ENCODE results near the gene GALNT9. TPM values are rescaled to one million over a fixed set of nuclear protein-coding genes. Genes with fewer than 3 reads are reported as not detected.
"Not testable (repeated sequence)": the region's sequence is repeated elsewhere in the genome, so short reads cannot be mapped to it uniquely, and the experiment has no call there.

The GALNT9 gene
- total RNA-seq = under 0.01 and 0.22 TPM in 2 replicates

DNA sequence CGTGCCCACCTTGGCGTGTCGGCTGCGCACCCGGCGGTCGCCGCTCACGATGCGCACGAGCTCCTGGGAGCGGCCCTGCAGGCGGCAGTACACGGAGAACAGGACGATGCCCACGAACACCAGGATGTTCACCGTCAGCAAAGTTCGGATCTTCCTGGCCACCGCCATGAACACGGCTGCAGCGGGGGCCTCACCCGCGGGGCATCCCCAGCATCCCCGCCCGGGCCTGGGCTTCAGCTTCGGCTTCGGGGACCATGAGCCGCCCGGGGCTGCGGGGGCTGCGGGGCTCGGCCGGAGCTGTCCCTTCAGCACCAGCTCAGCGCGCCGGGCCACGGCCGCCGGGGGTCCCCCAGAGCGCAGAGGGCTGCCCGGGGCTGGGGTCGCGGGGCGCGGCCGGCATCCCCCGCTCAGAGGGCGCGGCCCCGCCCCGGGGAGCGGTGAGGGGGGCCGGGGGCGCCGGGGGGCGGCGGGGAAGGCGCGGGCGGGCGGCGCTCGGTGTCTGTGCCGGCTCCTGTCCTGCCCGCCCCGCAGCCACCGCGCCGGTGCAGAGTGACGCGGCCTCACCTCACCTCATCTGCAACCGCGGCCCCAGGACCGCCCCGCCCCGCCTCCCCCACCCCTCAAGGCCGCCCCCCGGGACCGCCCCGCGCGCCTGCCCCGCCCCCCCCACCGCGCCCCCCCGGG lies at the start of gene GALNT9:
Gene GALNT9, minus strand, starts transcription at position 554 of the 684 bp plus-strand sequence. Its CDS starts 386 bp downstream, at position 168.
- peak; percentile 29 to 54 for DNase-seq (ENCODE audit: low read depth in 2 of 2)

DNA sequence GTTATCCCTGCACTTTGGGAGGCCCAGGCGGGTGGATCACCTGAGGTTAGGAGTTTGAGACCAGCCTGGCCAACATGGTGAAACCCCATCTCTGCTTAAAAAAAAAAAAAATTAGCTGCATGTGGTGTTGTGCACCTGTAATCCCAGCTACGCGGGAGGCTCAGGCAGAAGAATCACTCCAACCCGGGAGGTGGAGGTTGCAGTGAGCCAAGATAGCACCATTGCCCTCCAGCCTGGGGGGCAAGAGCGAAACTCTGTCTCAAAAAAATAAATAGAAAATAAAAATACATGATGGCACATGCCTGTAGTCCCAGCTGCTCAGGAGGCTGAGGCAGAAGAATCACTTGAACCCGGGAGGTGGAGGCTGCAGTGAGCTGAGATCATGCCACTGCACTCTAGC lies 49.7 kb upstream of the GALNT9 start:
- DNase-seq (ENCODE audit: low read depth in 2 of 2) = not testable (repeated sequence)

DNA sequence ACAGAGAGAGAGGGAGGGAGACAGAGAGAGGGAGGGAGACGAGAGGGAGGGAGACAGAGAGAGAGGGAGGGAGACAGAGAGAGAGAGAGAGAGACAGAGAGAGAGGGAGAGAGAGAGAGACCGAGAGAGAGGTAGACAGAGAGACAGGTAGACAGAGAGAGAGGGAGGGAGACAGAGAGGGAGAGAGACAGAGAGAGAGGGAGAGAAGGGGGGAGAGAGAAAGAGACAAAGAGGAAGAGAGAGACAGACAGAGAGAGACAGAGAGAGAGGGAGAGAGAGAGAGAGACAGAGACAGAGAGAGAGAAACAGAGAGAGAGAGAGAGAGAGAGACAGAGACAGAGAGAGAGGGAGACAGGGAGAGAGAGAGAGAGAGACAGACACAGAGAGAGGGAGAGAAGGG lies 47.8 kb upstream of the GALNT9 start:
- no peak for DNase-seq (ENCODE audit: low read depth in 2 of 2)

DNA sequence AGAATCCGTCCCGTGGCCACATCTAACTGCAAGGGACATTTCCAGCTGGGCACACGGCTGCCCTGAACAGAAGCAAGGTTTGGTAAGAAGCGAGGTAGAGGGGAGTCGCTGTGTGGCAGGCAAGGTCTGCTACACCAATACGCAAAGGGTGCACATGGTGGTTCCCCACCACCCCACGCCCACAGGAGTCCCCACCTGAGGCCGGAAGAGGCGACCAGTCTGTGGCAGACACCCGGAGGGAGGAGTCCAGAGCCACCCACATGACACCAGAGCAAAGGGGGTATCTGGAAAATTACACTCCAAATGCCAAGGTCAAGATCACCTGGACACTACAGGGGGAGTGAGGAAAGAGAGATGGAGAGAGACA lies 47.1 kb upstream of the GALNT9 start:
- no peak for DNase-seq (ENCODE audit: low read depth in 2 of 2)

DNA sequence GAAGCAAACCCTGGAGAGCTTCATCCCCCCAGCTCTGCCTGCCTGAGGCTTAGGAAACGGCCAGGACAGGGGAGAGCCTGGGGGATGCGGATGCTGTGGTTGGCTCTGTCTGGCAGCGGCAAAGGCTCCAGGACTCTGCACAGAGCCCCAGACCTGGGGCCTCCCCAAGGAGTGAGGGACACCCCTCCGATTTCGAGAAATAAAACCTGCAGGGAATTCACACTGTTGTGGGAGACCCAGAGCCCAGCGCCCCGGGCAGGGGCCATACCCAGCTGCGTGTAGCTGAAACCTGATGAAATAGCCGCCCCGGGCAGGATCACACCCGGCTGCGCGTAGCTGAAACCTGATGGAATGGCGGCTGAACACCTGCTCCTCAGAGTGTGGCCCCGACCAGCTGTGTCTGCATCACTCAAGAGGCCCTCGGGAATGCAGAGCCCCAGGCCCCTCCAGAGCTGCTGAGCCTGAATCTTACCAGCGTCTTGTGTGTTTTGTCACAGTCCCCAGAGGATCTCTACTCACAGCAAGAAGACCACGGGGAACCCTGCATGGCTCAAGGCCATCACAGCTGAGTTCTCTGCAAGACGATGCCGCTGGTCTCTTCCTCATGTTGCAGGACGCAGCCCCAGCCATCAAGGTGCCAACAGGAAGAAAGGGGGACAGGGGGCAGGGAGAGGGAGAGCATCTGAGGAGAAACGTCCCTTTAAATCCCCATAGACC lies 46.5 kb upstream of the GALNT9 start:
- no peak for DNase-seq (ENCODE audit: low read depth in 2 of 2)

DNA sequence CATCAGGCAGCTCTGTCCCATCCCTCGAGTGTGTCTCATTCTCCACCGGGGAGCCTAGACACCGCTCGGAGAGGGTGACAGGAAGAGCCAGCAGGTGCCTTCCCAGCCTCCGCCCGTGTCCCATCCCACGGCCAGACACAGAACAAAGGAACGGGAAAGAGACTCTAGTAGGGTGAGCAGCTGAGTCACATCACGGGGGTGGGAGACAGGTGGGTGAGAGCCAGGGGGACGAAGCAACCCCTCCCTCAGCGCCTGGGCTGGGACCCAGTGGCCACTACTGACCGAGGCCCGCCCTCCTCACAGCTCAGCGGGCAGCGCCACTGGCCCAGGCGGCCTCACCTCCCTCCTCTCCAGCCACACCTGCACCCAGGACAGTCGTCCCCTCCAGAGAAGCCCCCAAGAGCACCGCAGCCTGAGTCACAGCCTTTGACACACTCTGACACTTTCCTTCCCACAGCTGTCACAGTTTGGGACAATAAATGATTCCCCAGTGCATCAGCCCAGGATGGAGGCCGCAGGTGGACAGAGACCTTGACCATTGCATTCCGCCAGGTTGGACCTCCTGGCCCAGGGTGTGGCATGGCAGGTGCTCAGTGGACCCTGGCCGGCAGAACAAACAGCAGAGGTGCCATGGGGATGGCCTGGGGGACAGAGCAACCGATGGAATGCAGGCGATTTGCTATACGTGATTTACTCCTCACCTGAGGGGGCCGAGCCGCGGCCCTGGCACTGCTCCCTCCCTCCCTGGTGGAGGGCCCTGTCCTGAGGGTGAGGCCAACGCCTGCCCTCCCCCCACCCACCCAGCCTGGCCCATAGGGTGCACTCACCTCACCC lies 45.4 kb upstream of the GALNT9 start:
- DNase-seq (ENCODE audit: low read depth in 2 of 2) = no peak

DNA sequence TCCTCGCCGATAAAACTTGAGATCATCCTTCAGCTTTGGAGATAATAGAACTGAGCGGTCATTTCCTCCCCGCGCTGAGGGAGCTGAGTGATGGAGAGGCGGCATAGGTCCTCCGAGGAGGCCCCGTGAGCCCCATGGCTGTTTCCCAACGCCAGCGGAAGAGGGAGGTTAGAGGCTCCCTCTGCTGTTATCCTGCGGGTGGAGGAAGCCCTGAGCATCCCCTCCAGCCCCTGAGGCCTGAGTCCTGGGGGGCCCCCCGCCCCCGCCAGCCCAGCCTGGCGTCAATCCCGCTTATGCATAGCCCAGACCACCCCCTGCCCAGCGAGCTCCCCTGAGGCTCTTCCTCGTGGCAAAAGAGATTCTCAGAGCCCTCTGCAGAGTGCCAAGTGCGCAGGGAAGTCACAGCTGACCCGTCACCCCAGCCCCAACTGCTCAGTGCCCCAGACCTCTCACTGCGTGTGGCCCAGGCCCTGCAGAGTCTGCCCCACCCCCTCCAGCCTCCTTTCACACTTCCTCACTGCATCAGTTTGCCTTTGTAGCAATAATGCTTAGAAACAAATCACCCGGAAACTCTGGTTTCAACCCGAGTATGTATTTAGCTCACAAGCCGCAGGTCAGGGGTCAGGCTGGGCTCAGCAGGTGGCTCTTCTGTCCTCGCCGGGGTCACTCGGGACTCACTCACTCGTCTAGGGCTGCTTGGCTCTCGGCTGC lies 44.7 kb upstream of the GALNT9 start:
- peak in 1 of 2 donors; percentile 25 for DNase-seq (ENCODE audit: low read depth in 2 of 2)

DNA sequence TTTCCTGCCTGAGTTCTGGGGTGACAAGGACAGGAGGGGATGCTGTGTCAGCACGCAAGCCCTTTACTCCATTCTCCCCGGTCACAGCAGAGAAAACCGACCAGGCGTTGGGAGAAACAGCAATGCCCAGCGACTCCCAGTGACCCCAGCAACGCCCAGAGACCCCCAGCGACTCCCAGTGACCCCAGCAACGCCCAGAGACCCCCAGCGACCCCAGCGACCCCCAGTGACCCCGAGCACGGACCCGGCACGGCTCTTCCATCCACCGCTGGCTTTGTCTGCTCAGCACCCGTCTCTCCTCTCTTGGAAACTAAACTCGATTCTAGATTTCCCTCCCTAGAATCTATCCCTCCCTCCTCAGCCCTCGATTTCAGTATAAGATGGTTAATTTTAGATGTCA lies 38.5 kb upstream of the GALNT9 start:
- DNase-seq (ENCODE audit: low read depth in 2 of 2) = no peak

DNA sequence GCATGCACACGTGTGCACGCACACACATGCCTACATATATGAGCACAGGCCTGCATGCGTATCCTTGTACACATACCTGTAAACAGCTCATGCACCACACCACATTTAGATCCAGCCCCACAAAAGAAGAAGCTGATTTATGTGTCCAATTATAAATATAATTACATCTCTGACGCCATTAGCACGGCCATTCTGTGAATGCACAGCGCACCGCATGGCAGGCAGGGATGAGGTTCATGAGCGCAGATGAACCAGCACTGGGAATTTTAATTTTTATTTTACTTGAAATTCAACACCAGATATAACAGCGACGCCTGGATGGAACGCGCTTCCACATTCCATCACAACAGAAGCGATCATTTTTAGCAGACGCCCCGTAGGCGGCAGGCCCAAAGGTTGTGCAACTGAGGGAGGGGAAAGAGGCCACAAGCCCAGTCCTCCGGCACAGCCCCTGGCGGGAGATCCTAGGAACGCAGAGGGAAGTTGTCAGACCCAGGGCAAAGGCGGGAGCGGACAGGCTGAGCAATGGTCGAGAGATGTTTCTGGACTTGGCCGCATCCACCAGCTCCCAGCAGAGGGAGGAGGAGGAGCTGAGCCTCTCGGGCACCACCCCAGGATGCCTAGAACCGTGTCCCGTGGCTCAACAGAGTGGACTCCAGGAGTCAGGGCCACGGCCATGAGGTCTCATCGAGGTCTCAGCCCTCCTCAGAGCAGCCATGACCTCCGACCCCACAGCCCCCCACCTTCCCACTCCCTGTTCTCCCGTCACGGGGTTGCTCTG lies 37.9 kb upstream of the GALNT9 start:
- no peak for DNase-seq (ENCODE audit: low read depth in 2 of 2)

DNA sequence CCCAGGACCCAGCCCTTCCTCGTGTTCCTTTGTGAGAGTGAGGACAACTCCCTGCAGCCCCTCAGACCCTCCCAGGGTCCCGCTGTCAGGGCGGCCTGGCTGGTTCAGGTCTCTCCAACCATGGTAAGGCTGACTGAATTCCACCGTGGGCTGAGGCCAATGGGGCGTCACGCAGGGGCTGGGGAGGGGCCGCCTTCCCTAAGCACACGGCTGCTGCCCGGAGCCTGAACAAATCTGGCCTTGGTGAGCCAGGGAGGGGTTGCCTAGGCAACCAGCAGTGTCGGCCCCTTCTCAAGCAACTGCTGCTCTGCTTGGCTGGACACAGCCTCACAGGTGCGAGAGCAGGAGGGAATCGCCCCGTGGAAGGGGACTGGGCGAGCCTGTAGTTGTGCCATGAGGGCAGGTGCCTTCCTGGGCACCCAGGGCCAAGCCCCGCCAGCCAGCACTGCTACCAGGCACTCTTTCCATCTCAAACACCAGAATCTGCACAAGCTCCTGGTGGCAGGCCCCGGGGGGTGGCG lies 37.0 kb upstream of the GALNT9 start:
- DNase-seq (ENCODE audit: low read depth in 2 of 2) = no peak

DNA sequence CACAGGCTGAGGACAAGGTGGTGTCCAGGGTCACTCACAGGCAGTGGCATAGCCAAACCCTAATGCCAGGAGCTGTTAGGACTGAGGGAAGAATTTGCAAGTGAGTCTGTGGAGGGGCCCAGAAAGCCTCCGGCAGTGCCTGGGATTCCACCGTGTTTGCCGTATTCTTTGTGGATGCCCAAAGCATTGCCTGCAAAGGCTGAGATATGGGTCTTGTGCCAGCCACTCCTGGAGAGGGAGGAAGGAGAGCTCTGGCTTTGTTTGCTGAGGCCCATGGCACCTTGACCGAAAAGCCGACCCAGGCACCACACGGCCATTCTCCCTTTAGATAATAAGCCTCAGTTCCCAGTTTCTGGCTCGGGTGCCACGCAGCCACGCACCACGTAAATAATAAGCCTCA lies 35.8 kb upstream of the GALNT9 start:
- DNase-seq (ENCODE audit: low read depth in 2 of 2) = no peak

DNA sequence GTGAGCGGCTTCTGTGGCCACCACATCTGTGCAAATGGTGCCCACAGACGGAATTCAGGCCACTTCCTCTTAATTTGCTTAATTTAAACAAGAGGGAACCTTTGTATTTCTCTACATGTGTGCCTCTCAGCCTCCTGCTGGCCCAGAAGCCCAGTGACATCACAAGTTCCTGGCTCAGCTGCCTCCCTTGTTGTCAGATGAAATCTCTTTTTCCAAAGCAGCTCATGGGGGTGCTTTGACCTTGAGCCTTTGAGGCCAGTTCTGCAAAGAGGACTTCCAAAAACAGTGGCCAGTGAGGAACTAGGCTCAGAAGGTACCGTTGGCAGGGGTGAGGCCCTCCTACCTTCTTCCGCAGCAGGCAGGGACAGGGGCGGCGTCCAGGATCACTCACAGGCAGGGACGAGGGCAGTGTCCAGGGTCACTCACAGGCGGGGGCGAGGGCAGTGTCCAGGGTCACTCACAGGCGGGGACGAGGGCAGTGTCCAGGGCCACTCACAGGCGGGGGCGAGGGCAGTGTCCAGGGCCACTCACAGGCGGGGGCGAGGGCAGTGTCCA lies 35.0 kb upstream of the GALNT9 start:
- DNase-seq (ENCODE audit: low read depth in 2 of 2) = no peak

DNA sequence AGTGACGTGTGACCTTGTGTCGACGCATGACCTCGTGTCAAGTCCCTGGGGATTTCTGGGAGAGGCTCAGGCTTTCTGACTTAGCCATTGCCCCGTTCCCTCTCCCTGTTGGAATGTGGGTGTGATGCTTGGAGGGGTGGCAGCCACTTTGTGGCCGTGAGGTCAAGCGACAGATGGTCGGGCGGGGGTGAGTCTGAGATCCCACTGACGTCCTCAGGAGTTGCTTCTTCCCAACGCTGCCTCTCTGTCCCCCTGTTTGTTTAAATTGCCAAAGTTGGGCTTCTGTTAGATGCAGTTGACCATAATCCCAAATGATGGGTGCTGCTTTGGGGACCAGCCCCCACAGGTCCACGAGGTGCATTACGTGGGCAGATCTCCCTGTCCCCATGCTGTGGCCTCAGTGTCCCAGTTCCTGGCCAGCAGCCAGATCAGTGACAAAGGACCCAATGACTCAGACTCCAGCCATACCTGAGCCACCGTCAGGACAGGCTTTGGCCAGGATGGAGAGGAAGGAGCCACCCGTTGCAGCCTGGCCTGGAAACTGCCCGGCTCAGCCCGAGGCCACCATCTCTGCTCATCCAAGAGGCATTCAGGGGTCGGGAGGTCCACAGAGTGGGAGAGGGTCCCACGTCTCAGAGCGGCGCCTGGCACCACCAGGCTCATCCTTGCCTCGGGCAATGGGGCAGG lies 34.4 kb upstream of the GALNT9 start:
- DNase-seq (ENCODE audit: low read depth in 2 of 2) = no peak

DNA sequence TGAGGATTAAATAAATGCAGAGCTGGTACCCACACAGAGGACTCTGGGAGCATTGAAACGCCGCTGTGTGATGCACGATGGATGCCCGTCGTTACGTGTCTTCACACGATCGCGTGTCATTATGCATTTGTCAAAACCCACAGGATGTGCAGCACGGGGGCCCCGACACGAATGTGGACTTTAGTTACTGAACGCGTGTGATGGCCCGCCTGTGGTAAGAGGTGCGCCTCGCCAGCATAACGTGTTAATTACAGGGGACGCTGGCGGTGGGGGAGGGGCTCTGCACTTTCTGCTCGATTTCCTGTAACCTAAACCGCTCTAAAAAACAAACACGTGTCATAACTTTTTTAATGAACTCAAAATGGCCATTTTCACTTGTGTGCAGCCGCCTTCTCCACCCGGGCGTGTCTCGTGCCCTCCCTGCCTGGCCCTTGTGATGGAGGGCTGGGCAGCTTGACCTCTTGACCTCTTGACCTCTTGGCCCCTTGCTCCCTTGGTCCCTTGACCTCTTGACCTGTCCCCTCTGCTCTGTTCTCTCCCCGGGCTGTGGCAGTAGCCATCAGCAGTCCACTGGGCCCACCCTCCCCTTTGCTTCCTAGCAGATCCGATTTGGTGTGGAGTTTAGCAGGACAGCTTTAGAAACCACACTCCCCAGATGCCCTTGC lies 33.7 kb upstream of the GALNT9 start:
- DNase-seq (ENCODE audit: low read depth in 2 of 2) = no peak

DNA sequence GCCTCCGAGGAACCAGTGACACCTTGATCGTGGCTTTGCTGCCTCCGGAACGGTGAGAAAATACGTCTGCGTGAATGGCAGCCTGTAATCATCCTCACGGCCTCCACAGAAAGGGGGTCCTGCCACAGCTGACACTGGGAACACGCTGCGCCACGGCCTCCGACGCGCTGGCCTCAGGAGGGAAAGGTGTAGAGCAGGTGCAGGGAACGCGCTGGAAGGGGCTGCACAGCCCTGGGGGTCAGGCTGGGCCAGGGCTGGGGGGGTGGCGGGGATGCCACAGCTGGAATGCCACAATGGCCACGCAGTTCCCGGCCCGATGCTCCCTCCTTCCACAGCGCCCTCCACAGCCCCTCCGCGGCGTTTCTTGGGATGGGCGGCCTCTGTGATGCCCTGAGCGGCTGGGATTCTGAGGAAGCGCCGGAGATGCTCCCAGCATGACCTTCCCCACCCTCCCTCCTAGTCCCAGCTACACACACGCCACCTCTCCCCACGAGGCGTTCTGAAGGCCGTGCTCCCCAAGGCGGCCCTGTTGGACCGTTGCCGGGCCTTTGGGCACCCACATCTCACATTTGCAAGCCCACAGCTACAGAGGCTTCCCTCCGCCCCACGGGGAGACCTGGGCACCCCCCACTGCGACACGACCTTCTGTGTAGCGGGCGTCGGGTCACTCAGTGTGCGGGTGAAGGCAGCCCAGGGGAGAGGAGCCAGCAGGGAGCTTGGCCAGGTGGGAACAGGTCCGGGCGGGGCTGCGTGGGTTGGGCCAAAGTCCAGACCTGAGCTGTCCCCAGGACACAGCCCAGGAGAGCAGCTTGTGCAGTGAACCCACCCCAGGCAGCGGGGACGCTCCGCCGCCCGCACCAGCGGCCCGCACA lies 31.8 kb upstream of the GALNT9 start:
- DNase-seq (ENCODE audit: low read depth in 2 of 2) = no peak

DNA sequence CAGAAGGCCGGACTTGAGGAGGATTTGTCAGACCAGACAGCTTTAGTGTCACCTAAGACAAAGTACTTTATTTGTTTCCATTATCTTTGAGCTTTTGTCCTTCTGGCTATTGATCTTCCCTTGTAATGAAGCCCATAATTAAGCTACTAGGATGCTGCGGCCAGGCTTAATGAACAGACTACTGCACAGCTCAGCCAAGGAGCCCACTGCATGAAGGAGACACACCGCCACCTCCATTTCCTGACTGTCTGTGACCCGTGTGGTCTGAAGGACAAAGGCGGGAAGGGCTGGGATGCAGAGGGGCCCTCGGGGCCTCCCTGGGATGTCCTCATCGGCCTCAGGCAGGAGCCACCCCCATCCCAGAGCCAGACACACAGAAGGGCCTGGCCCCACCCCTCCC lies 31.0 kb upstream of the GALNT9 start:
- no peak for DNase-seq (ENCODE audit: low read depth in 2 of 2)

DNA sequence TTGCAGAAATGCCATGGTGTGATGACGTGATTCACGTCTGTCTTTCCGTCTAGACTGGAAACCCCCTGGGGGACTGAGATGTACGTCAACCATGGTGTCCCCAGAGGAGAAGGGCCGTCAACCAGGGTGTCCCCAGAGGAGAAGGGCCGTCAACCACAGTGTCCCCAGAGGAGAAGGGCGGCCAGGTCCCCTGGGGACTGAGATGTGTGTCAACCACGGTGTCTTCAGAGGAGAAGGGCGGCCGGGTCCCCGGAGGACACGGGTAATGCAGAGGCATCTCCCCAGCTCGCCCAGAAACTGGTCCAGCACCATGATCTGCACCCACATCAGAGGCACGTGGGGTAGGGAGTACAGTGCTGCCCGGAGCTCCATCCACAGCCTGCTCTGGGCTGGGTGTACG lies 30.6 kb upstream of the GALNT9 start:
- DNase-seq (ENCODE audit: low read depth in 2 of 2) = no peak

DNA sequence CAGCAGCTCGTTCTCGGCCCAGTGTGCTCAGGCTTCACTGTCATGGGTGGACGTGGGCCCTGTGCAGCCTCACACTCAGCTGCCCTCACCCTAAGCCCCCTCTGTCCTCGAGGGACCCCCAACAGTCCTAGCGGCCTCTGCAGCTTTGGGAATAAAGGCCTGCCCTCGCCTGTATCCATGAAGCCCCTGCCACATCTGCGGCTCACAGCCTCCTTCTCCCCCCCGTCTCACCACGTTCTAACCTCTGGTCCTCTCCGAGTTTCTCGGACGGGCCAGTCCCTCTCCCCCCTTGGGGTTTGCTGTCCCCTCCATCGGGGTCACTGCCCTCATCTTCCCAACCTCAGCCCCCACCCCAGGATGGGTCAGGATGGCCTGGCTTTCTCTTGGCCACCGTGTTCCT lies 30.2 kb upstream of the GALNT9 start:
- DNase-seq (ENCODE audit: low read depth in 2 of 2) = no peak

Data from lung microvascular endothelial cell (primary cell).